CD8-positive, alpha-beta memory T cell (primary cell): ENCODE measurements around the gene CCNK. TPM values are rescaled to one million over a fixed set of nuclear protein-coding genes. Genes with fewer than 3 reads are reported as not detected.

Experiments used
- CTCF ChIA-PET: fragments of 350-600 bp; sonication (Branson Sonifier 250); formaldehyde crosslinking; loops from one replicate; lab custom pipeline; 2021; ENCODE audit warnings: antibody characterized with exemption; lab: Charles Lee
- POLR2A ChIA-PET: fragments of 350-600 bp; sonication (Branson Sonifier 250); formaldehyde crosslinking; loops from one replicate; lab custom pipeline; 2021; ENCODE audit warnings: antibody characterized with exemption; lab: Charles Lee
- DNase-seq, 5 donors: peaks; one replicate each; pipeline versions ENCODE4 v3.0.0 to v3.0.0-alpha.2; 2020 to 2022; ENCODE audit warnings: mixed read lengths in 1 of 5
- H3K27ac ChIP-seq: one replicate; pipeline ENCODE4 v1.7.0; 2013; ENCODE audit warnings: low read depth, mild to moderate bottlenecking, low read length, moderate library complexity
- H3K27me3 ChIP-seq: 2 replicates; pipeline ENCODE4 v1.7.0; 2013; ENCODE audit warnings: low read length, mild to moderate bottlenecking; ENCODE audit not compliant: insufficient read depth, poor library complexity, severe bottlenecking
- H3K36me3 ChIP-seq: 2 replicates; pipeline ENCODE4 v1.7.0; 2013; ENCODE audit warnings: mild to moderate bottlenecking, low read length, moderate library complexity; ENCODE audit not compliant: insufficient read depth
- H3K4me1 ChIP-seq: 2 replicates; pipeline ENCODE4 v1.7.0; 2013; ENCODE audit warnings: mild to moderate bottlenecking, low read length, moderate library complexity; ENCODE audit not compliant: insufficient read depth
- H3K4me3 ChIP-seq: 2 replicates; pipeline ENCODE4 v1.7.0; 2013; ENCODE audit warnings: mild to moderate bottlenecking, low read length
- H3K9me3 ChIP-seq: 2 replicates; pipeline ENCODE4 v1.7.0; 2013; ENCODE audit warnings: mild to moderate bottlenecking, low read length
- H3K27ac Mint-ChIP-seq, 8 donors: one replicate each; pipeline ENCODE4 v1.8.0; 2020 to 2021; ENCODE audit warnings: mixed read lengths in 8 of 8, mild to moderate bottlenecking in 6 of 8, inconsistent platforms in 3 of 8, moderate library complexity in 3 of 8
- H3K27me3 Mint-ChIP-seq, 2 donors: one replicate each; pipeline ENCODE4 v1.8.0; 2020 to 2021; ENCODE audit warnings: mixed read lengths in 2 of 2, mild to moderate bottlenecking in 1 of 2, moderate library complexity in 1 of 2
- H3K36me3 Mint-ChIP-seq, 3 donors: one replicate each; pipeline ENCODE4 v1.8.0; 2020 to 2021; ENCODE audit warnings: mixed read lengths in 3 of 3, inconsistent platforms in 1 of 3, mild to moderate bottlenecking in 1 of 3
- H3K4me1 Mint-ChIP-seq, 3 donors: one replicate each; pipeline ENCODE4 v1.8.0; 2020 to 2021; ENCODE audit warnings: mixed read lengths in 3 of 3, inconsistent platforms in 1 of 3, mild to moderate bottlenecking in 1 of 3
- H3K4me3 Mint-ChIP-seq, 7 donors: one replicate each; pipeline ENCODE4 v1.8.0; 2020 to 2021; ENCODE audit warnings: mixed read lengths in 7 of 7, mild to moderate bottlenecking in 6 of 7, moderate library complexity in 4 of 7, inconsistent platforms in 2 of 7
- H3K9me3 Mint-ChIP-seq, 5 donors: one replicate each; pipeline ENCODE4 v1.8.0; 2020 to 2022; ENCODE audit warnings: mixed read lengths in 5 of 5, mild to moderate bottlenecking in 3 of 5, moderate library complexity in 2 of 5, inconsistent platforms in 1 of 5
- polyA plus RNA-seq: library from polyadenylated mRNA; unstranded; fragments of 300-500 nt; fragmentation: Illumina TruSeq; gene quantifications from one replicate; pipeline ENCODE4 v1.2.3, GENCODE V29; 2021
- total RNA-seq, 2 experiments: library from RNA; stranded (reverse); gene quantifications; one replicate each; pipeline ENCODE4 v1.2.3, GENCODE V29; 2021

CCNK gene
- total and polyA plus RNA-seq, 3 experiments from 2014 or later = 16.4 to 115 (median 110) TPM

- Mint-ChIP-seq H3K4me3 (no peak overlapping the region), H3K27ac (peak overlapping the region in 1 of 8 donors; percentile 55), H3K4me1 (peaks cover 0 to 3% (median 2%) of the 10 kb centered on the region in 3 donors), H3K36me3 (no peaks in the 10 kb centered on the region), H3K27me3 (no peaks in the 10 kb centered on the region), H3K9me3 (no peaks in the 10 kb centered on the region)
- H3K4me1 ChIP-seq = no peaks in the 10 kb centered on the region
- CTCF ChIA-PET = no interaction called here
- H3K4me3 ChIP-seq = no peak overlapping the region
- no peaks in the 10 kb centered on the region for H3K27me3 ChIP-seq
- POLR2A ChIA-PET = no interaction called here
- no peaks in the 10 kb centered on the region for H3K9me3 ChIP-seq
- H3K36me3 ChIP-seq = no peaks in the 10 kb centered on the region
- DNase-seq = no peak
- no peak overlapping the region for H3K27ac ChIP-seq
Measured at GRCh38 chr14:99548871-99549515, 67.8 kb downstream of the CCNK start.

- ChIA-PET POLR2A (no interaction called here), CTCF (no interaction called here)
- Mint-ChIP-seq H3K9me3 (no peaks in the 10 kb centered on the region), H3K4me1 (peaks cover 0 to 3% (median 2%) of the 10 kb centered on the region in 3 donors), H3K4me3 (no peak overlapping the region), H3K36me3 (no peaks in the 10 kb centered on the region), H3K27me3 (no peaks in the 10 kb centered on the region), H3K27ac (no peak overlapping the region)
- Histone ChIP-seq H3K4me1 (no peaks in the 10 kb centered on the region), H3K4me3 (no peak overlapping the region), H3K27me3 (no peaks in the 10 kb centered on the region), H3K36me3 (no peaks in the 10 kb centered on the region), H3K27ac (no peak overlapping the region), H3K9me3 (no peaks in the 10 kb centered on the region)
- DNase-seq = no peak
Measured at GRCh38 chr14:99549684-99550083, 68.5 kb downstream of the CCNK start.

GRCh38 chr14:99550387-99550992 lies 69.3 kb downstream of the CCNK start:
- Histone ChIP-seq H3K9me3 (no peaks in the 10 kb centered on the region), H3K27me3 (no peaks in the 10 kb centered on the region), H3K36me3 (no peaks in the 10 kb centered on the region), H3K27ac (no peak overlapping the region), H3K4me1 (no peaks in the 10 kb centered on the region), H3K4me3 (no peak overlapping the region)
- Mint-ChIP-seq H3K27me3 (no peaks in the 10 kb centered on the region), H3K36me3 (no peaks in the 10 kb centered on the region), H3K4me1 (peaks cover 0 to 3% (median 3%) of the 10 kb centered on the region in 3 donors), H3K27ac (peak overlapping the region in 1 of 8 donors; percentile 61), H3K9me3 (no peaks in the 10 kb centered on the region), H3K4me3 (no peak overlapping the region)
- DNase-seq = no peak
- POLR2A ChIA-PET = no interaction called here
- CTCF ChIA-PET = no interaction called here

GRCh38 chr14:99551034-99551922 lies 70.1 kb downstream of the CCNK start:
- Mint-ChIP-seq H3K4me3 (no peak overlapping the region), H3K27me3 (no peaks in the 10 kb centered on the region), H3K27ac (peak overlapping the region in 1 of 8 donors; percentile 47), H3K36me3 (no peaks in the 10 kb centered on the region), H3K4me1 (peaks cover 0 to 3% (median 1%) of the 10 kb centered on the region in 3 donors), H3K9me3 (no peaks in the 10 kb centered on the region)
- no peaks in the 10 kb centered on the region for H3K4me1 ChIP-seq
- no peak for DNase-seq
- no peaks in the 10 kb centered on the region for H3K9me3 ChIP-seq
- no peaks in the 10 kb centered on the region for H3K27me3 ChIP-seq
- no peak overlapping the region for H3K4me3 ChIP-seq
- no peak overlapping the region for H3K27ac ChIP-seq
- ChIA-PET POLR2A (no interaction called here), CTCF (no interaction called here)
- no peaks in the 10 kb centered on the region for H3K36me3 ChIP-seq

GRCh38 chr14:99552021-99552553 lies 70.9 kb downstream of the CCNK start:
- POLR2A ChIA-PET = no interaction called here
- H3K27me3 ChIP-seq = no peaks in the 10 kb centered on the region
- H3K27ac ChIP-seq = no peak overlapping the region
- no peaks in the 10 kb centered on the region for H3K4me1 ChIP-seq
- no peaks in the 10 kb centered on the region for H3K36me3 ChIP-seq
- Mint-ChIP-seq H3K27ac (no peak overlapping the region), H3K36me3 (no peaks in the 10 kb centered on the region), H3K4me1 (peaks cover 0 to 3% (median 1%) of the 10 kb centered on the region in 3 donors), H3K9me3 (no peaks in the 10 kb centered on the region), H3K27me3 (no peaks in the 10 kb centered on the region), H3K4me3 (no peak overlapping the region)
- CTCF ChIA-PET = no interaction called here
- no peak overlapping the region for H3K4me3 ChIP-seq
- no peak for DNase-seq
- H3K9me3 ChIP-seq = no peaks in the 10 kb centered on the region

DNA sequence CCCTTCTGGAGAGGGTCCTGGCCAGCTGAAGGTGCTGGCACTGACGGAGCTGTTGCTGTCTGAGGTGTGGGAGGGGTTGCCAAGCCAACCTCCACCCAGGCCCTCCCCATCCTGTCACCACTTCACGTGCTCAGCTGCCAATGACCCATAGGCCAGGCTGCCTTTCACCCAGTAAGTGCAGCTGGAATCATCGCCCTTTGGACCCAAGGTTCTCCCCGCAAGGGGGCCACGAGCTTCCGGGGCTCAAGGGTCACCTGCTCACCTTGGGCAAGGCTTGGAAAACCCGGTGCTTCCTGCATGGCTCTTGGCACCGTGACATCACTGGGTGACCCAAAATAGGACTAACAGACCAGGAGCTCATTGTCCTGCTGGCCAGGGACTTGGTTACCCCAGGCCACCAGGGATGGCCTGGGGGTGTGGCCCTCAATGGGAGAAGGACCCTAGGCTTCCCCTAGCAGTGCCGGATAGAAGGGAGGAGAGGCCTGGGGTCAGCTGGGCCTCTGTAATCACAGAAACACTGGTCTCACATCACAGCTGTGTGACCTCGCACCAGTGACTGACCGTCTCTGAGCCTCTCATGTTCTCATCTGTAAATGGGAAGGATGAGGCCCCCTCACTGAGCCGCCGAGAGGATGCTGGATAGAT lies 71.5 kb downstream of the CCNK start:
- Mint-ChIP-seq H3K27me3 (no peaks in the 10 kb centered on the region), H3K36me3 (no peaks in the 10 kb centered on the region), H3K4me1 (peaks cover 0 to 6% (median 1%) of the 10 kb centered on the region in 3 donors), H3K27ac (no peak overlapping the region), H3K4me3 (no peak overlapping the region), H3K9me3 (no peaks in the 10 kb centered on the region)
- H3K9me3 ChIP-seq = no peaks in the 10 kb centered on the region
- no peak for DNase-seq
- ChIA-PET CTCF (no interaction called here), POLR2A (no interaction called here)
- no peaks in the 10 kb centered on the region for H3K36me3 ChIP-seq
- no peaks in the 10 kb centered on the region for H3K27me3 ChIP-seq
- H3K4me1 ChIP-seq = no peaks in the 10 kb centered on the region
- H3K27ac ChIP-seq = no peak overlapping the region
- no peak overlapping the region for H3K4me3 ChIP-seq

DNA sequence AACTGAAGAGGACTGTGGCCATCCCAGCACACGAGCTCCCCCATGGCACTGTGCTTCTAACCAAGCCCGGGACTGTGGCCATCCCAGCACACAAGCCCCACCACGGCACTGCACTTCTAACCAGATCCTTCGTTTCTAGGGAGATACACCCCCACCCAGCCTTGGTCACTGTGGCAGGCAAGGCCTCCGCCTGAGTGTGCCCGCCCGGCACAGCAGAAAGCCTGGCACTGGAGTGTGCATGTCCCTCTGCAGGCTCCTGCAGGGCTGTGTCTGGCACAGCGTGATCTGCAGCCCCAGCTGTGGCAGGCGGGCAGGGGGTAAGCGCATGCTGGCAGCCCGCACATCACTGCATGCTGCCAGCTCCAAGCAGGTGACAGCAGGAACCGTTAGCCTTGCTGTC lies 73.0 kb downstream of the CCNK start:
- CTCF ChIA-PET = no interaction called here

More for the DNA sequence above, 73.0 kb downstream of the CCNK start:
- DNase-seq = no peak
- H3K36me3 Mint-ChIP-seq = no peaks in the 10 kb centered on the region
- no peaks in the 10 kb centered on the region for H3K27me3 ChIP-seq
- peaks cover 0 to 1% (median 0%) of the 10 kb centered on the region in 5 donors for H3K9me3 Mint-ChIP-seq
- H3K27ac Mint-ChIP-seq = no peak overlapping the region
- POLR2A ChIA-PET = no interaction called here
- H3K4me1 ChIP-seq = no peaks in the 10 kb centered on the region
- peaks cover 0 to 11% (median 1%) of the 10 kb centered on the region in 3 donors for H3K4me1 Mint-ChIP-seq
- no peaks in the 10 kb centered on the region for H3K9me3 ChIP-seq
- H3K27me3 Mint-ChIP-seq = no peaks in the 10 kb centered on the region
- H3K36me3 ChIP-seq = no peaks in the 10 kb centered on the region
- H3K4me3 Mint-ChIP-seq = no peak overlapping the region
- H3K4me3 ChIP-seq = no peak overlapping the region
- H3K27ac ChIP-seq = no peak overlapping the region
